Measurements from ENCODE around the gene C5orf52.
"Not testable (repeated sequence)": the region's sequence is repeated elsewhere in the genome, so short reads cannot be mapped to it uniquely, and the experiment has no call there.

C5orf52 gene

GRCh38 chr5:157679801-157680200 lies 8.5 kb downstream of the C5orf52 start:
- DNase-seq: no peak

GRCh38 chr5:157680239-157680638 lies 8.9 kb downstream of the C5orf52 start:
- DNase-seq: no peak

DNA sequence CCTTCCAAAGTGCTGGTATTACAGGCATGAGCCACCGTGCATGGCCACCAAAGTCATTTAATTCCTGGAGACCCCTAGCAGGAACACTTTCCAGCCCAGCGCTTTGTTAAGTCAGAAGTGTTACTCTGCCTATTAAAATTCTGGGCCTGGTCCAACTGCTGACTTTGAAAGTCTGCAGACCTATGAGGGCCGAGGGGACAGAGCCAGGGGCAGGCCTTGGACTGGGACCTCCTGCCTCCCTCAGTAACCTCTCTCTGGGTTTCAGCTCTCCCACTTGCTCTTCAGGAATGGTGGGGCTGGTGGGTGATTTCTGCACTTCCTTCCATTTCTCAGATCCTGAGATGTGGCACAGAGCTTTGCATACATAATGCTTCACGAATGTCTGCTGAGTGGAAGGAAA lies 9.7 kb downstream of the C5orf52 start:
- DNase-seq: no peak

GRCh38 chr5:157682257-157682656 lies 10.9 kb downstream of the C5orf52 start:
- DNase-seq: no peak

GRCh38 chr5:157686276-157687197 lies 15.2 kb downstream of the C5orf52 start:
- DNase-seq: not testable (repeated sequence)

DNA sequence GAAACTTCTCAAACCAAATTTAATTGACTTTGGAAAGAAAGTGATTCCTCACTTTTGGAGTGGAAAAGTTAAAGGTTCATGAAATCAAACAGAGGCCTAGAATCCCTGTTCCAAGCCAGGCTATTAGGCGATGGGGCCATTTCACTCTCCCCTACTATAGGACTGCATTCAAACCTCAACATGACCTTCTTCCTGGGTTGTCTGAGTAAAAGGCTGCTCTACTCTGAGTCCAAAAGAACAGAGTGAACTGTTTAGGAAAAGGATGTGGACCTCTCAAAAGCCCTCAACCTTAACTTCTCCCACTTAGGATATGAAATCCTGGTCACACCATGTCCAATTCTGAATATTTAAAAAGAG lies 15.8 kb downstream of the C5orf52 start:
- no peak for DNase-seq

DNA sequence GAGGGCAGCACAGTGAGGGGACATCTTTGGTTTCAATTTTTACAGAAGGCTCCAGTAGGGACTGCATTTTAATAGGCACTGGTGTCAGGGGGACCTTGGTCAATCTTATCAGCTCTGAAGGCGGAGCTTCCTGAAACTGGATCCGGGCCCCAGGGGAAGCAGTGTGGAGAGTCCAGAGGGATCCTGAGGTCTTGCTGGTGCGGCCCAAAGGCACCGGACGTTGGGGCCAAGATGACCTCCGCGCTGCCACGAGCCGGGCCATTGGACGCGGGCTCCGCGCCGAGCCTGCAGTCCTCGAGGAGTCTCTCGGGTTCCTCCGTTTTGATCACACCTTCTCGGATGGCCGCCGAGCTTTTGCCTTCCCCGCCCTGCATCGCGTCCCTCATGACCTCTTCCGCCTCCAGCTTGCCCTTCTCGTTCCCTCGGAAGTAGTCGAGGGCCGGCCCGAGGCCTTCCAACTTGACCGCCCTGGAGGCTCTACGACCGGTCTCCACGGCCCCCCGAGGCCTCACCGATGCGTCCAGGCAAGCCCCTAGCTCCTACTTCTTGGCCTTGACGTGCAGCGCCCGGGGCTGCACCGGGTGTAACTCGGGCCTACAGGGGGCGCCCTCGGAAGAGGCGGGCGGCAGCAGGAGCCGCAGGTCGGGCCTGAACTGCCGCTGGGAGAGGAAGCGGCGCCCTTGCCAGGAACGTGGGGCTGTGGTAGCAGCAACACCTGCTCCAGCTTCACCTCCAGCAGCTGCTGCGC lies 18.8 kb downstream of the C5orf52 start:
- DNase-seq: peak; percentile 37

- no peak for DNase-seq
Observed at GRCh38 chr5:157690690-157691433, 19.5 kb downstream of the C5orf52 start.

DNA sequence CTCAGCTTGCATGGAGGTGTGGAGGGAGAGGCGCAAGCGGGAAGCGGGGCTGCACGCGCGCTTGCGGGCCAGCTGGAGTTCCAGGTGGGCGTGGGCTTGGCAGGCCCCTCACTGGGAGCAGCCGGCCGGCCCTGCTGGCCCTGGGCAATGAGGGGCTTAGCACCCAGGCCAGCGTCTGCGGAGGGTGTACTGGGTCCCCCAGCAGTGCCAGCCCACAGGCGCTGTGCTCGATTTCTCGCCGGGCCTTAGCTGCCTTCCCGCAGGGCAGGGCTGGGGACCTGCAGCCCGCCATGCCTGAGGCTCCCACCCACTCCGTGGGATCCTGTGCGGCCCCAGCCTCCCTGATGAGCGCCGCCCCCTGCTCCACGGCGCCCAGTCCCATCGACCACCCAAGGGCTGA lies 22.5 kb downstream of the C5orf52 start:
- DNase-seq: not testable (repeated sequence)

DNA sequence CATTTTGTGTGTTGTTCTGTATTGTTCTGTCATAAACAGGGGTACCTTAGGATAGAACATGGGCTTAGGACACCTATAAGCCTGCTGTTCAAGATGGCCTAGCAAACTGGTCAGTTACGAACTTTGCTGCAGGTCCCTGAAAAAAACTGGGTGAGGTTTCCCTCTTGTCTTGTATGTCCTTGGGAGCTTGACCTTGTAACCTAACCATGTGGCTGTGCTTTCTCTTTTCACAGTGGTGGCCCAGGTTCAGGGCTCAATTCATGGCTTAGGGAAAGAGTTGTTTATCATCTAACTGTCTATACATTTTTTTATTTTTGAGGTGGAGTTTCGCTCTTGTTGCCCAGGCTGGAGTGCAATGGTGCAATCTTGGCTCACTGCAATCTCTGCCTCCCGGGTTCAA lies 24.8 kb downstream of the C5orf52 start:
- not testable (repeated sequence) for DNase-seq

DNA sequence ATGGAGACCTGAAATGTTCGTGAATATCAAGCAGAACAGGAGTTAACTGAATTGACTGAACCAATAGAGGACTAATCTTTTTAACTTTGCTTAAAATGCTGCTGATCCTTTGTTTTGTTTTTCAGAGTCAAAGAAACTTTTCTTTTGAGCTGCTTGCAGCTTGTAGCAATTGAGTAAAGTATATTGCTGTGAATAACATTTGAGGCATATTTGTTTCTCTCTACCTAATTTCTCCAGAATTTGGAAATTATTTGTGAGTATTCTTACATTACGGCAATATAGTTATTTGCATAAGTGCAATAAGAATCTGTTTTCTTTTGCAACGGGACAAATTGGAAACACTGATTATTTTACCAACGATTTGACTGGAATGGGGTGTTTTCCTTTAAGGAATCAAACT lies 27.3 kb downstream of the C5orf52 start:
- not testable (repeated sequence) for DNase-seq

GRCh38 chr5:157703736-157704135 lies 32.4 kb downstream of the C5orf52 start:
- no peak for DNase-seq

DNA sequence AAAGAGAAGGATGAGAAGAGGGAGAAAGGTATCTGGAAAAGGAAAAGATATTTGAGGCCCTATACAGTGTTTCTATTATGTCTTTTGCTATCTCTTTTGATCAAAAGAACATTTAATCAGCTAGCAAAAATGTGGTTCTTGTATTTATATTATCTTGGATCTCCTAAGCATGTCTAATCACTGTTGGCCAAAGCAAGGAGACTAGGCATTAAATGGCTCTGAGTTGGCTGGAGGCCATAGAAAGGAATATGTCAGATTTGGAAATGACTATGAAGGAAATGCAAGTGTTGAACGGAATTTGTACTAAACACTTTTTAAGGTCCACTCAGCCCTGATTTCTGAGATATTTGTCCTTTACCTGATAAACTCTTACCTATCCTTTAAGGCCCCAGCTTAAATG lies 37.5 kb downstream of the C5orf52 start:
- no peak for DNase-seq

- no peak for DNase-seq
Observed at GRCh38 chr5:157709346-157709745, 38.0 kb downstream of the C5orf52 start.

- no peak for DNase-seq
Observed at GRCh38 chr5:157710431-157710830, 39.1 kb downstream of the C5orf52 start.

GRCh38 chr5:157710882-157711281 lies 39.5 kb downstream of the C5orf52 start:
- DNase-seq: no peak

GRCh38 chr5:157713830-157714595 lies 42.7 kb downstream of the C5orf52 start:
- no peak for DNase-seq

- DNase-seq: no peak
Observed at GRCh38 chr5:157714596-157714864, 43.2 kb downstream of the C5orf52 start.

GRCh38 chr5:157718519-157718918 lies 47.2 kb downstream of the C5orf52 start:
- no peak for DNase-seq

GRCh38 chr5:157719245-157719644 lies 47.9 kb downstream of the C5orf52 start:
- no peak for DNase-seq

DNA sequence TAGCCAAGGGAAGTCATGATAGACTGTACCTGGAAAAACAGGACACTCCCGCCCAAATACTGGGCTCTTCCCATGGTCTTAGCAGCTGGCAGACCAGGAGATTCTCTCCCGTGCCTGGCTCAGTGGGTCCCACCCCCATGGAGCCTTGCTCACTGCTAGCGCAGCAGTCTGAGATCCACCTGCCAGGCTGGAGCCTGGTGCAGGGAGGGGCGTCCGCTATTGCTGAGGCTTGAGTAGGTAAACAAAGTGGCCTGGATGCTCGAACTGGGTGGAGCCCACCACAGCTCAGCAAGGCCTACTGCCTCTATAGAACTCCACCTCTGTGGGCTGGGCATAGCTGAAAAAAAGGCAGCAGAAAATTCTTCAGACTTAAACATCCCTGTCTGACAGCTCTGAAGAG lies 49.8 kb downstream of the C5orf52 start:
- DNase-seq: no peak

- not testable (repeated sequence) for DNase-seq
Observed at GRCh38 chr5:157722895-157723294, 51.6 kb downstream of the C5orf52 start.

- not testable (repeated sequence) for DNase-seq
Observed at GRCh38 chr5:157726607-157727006, 55.3 kb downstream of the C5orf52 start.
